Skin epidermis (tissue), 12 donors: ENCODE results near the gene ASIC4.

Source experiments
- H3K27ac ChIP-seq, 21 experiments: fragments of 200-600 bp; sonication (generic) in 11 of 21; one replicate each; pipeline ENCODE4 v1.5.0; 2020; ENCODE audit warnings: mild to moderate bottlenecking in 3 of 21, inconsistent platforms in 2 of 21, moderate library complexity in 2 of 21
- H3K4me3 ChIP-seq, 7 experiments: fragments of 200-600 bp; sonication (generic) in 2 of 7; one replicate each; pipeline ENCODE4 v1.5.0; 2020; ENCODE audit warnings: inconsistent platforms in 2 of 7, mild to moderate bottlenecking in 2 of 7, moderate library complexity in 1 of 7

ASIC4 gene

DNA sequence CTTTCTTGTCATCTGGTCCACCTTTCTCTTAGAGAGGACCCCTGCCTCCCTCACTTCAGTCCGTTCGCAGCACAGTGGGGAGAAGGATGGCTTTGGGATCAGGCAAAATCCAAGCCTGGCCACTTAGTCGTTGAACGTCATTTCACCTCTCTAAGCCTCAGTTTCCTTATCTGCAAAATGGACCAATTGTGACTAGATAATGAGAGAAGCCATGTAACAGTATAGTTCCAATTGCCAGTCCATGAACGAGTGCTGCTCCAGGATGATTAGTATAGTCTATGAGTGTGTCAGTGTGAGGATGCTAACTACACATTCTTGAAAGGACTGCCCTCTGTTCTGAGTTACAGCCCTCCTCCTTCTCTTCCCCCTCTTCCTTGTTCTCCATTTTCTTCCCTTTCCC lies 58.9 kb downstream of the ASIC4 start:
- no peak overlapping the region for H3K27ac ChIP-seq

DNA sequence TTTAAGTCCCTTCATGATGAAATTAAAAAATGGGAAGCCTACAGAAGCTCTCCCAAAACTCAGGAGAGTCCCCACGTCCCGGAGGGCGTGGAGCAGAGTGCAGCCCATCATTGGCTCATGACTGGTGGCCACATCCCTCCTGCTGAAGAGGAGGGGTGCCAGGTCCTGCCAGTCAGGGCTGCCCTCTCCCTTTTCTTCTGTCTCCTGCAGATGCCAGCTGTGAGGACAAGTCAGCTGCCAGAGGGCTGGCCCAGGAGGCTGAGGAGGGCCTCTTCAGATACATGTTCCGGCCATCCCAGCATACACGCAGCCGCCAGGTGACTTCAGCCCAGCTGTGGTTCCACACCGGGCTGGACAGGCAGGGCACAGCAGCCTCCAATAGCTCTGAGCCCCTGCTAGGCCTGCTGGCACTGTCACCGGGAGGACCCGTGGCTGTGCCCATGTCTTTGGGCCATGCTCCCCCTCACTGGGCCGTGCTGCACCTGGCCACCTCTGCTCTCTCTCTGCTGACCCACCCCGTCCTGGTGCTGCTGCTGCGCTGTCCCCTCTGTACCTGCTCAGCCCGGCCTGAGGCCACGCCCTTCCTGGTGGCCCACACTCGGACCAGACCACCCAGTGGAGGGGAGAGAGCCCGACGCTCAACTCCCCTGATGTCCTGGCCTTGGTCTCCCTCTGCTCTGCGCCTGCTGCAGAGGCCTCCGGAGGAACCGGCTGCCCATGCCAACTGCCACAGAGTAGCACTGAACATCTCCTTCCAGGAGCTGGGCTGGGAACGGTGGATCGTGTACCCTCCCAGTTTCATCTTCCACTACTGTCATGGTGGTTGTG lies 60.4 kb downstream of the ASIC4 start:
- H3K4me3 ChIP-seq, result no peak overlapping the region
- no peak overlapping the region for H3K27ac ChIP-seq

More for the DNA sequence above, 58.9 kb downstream of the ASIC4 start:
- no peak overlapping the region for H3K4me3 ChIP-seq

DNA sequence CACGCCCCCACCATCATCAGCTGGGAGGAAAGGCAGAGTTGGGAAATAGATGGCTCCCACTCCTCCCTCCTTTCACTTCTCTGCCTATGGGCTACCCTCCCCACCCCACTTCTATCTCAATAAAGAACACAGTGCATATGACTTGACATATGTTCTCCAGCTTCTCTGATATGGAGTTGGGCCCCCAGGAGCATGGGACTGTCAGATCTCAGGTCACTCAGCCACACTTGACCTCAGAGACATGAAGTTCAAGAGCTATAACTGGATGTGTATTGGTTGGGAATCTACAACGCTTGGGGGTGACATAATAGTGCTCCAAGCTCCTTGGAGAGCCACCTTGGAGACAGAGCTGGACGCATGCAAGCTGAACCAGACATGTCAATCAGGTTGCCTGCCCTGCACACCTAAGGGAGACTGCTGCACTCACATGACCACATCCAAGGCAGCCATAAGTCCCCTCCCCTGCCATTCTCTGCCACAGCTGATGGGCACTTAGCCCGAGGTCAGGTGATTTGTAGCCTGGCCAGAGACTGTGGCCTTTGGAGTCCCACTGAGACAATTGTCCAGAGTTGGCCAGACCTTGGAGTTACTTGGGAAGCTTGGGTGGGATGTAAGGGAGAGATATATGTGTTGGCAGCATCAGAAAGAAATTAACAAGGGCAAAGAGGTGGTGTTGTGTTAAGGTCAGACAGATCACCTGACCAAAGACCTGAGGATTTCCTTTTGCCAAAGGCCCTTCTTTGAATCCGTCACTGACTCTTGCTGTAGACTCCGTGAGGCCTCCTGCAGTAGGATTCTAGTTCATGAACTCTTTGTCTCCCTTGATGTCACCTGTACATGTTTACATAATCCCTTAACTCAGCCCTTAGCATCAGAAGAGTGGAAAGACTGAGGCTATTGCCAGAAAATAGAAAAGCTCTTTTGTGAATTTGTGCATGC lies 61.6 kb downstream of the ASIC4 start:
- H3K4me3 ChIP-seq, result no peak overlapping the region
- no peak overlapping the region for H3K27ac ChIP-seq

DNA sequence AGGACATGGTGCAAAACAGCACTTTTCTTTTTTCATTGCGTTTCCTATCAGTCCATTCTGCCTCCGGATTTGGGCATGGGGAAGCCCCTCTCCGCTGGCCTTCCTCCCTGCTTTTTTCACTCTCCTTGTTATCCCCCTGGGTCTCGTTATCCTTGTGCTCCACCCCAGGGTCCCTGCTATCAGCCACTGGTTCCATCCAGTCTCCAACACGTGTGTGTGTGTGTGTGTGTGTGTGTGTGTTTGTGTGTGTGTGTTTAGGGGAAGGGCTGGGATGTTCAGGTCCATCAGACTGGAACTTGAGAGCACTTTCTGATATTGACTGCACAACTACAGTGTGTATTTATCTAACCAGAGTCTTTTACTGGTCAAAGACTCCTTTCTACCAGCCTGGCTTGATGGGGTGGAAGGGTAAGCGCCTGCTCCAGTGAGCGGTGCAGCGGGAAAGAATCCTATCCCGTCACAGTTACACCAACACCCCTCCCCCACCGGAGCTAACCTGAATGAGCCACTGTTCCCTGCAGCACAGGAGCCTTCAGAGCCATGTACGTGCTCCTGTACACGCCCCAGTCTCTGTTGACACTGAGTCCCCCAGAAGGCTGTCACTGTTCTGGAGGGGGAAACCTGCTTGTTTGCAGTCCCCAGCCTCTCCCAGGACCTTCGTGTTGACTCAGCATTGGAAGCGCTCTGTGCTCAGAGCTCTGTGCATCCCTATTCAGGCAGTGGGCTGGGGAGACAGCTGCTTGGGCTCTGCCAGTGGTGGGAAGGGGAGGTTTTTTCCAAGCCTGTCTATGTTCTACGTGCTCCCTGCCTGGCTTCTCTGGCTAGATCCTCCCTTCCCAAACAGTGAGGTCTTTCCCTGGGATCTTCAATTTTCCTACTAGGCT lies 62.5 kb downstream of the ASIC4 start:
- Histone ChIP-seq H3K27ac (no peak overlapping the region), H3K4me3 (no peak overlapping the region)

DNA sequence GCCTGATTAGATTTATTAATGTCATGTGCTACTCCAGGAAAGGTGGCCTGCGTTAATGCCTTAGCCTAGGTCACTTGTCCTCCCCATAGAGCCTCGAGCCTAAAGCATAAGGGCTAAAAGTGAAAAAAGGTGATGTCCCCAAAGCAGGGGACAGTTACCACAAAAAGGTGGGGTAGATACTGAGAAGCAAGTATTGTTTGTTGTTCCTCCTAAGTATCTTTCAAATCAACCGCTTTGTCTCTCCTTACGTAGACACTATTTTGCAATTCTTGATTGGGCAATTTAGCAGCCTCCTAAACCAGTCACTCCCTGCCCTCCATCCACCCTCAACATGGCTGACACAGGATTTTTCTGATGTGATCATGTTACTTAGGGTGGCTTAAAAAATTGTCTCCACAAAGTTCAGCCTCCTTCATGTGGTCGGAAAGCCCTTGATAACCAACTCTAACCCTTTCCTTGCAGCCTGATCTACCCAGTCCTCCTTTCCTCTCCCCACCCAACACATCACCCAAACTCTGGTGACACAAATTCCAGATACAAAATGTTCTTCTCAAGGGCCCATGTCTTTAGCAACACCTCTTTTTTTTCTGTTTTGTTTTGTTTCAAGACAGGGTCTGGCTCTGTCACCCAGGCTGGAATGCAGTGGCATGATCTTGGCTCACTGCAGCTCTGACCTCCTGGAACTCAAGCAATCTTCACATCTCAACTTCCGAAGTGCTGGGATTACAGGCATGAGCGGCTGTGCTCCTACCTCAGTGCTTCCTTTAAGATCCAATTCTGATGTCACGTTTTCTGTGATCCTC lies 64.7 kb downstream of the ASIC4 start:
- Histone ChIP-seq H3K27ac (no peak overlapping the region), H3K4me3 (no peak overlapping the region)

DNA sequence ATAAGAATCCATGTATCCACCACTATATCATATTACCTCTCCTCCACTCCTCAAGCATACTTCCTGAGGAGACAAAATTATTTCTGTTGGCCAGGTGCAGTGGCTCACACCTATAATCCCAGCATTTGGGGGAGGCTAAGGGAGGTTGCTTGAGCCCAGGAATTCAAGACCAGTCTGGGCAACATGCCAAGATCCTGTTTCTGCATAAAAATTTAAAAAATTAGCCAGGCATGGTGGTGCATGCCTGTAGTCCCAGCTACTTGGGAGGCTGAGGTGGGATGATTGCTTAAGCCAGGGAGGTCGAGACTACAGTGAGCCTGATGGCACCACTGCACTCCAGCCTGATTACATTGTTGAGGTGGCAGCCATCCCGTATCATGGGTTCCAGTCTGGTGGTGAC lies 67.1 kb downstream of the ASIC4 start:
- H3K4me3 ChIP-seq, result no peak overlapping the region
- no peak overlapping the region for H3K27ac ChIP-seq
